AG04450 (cell line): ENCODE data around the gene PGC. TPM values are rescaled to one million over a fixed set of nuclear protein-coding genes. Genes with fewer than 3 reads are reported as not detected.

Source experiments
- CTCF ChIA-PET: fragments of 300-600, 350-600 bp; formaldehyde crosslinking; extraction: SDS; loops from one replicate; lab custom pipeline; 2022; ENCODE audit warnings: antibody characterized with exemption, inconsistent platforms; lab: Charles Lee
- POLR2A ChIA-PET: fragments of 350-600 bp; formaldehyde crosslinking; extraction: SDS; loops from one replicate; lab custom pipeline; 2021; ENCODE audit warnings: antibody characterized with exemption, inconsistent platforms; lab: Yijun Ruan, JAX
- DNase-seq: peaks from one replicate; pipeline ENCODE4 v3.0.0-alpha.2; 2011; ENCODE audit warnings: low read depth, low spot score
- H3K27ac ChIP-seq: one replicate; pipeline ENCODE4 v1.5.1; 2012; ENCODE audit warnings: low read depth, low read length, control low read depth
- H3K27me3 ChIP-seq: one replicate; pipeline ENCODE4 v1.6.0; 2012; ENCODE audit warnings: low read length; ENCODE audit not compliant: control insufficient read depth, insufficient read depth
- H3K4me3 ChIP-seq: 2 replicates; pipeline ENCODE4 v1.5.1; 2011; ENCODE audit warnings: mild to moderate bottlenecking, low read depth, low read length, control low read depth
- H3K9me3 ChIP-seq: 2 replicates; pipeline ENCODE4 v1.5.1; 2012; ENCODE audit warnings: low read length; ENCODE audit not compliant: control insufficient read depth, insufficient read depth
- polyA plus RNA-seq: library from polyadenylated mRNA; depleted of rRNA; stranded (reverse); fragments of >200 nt; gene quantifications from 2 replicates; pipeline ENCODE4 v1.2.3, GENCODE V29; 2011
- TF ChIP-seq, protein P1 (sequence below): IDR thresholded peaks from 2 replicates; pipeline ENCODE4 v1.5.1; 2011; ENCODE audit warnings: low read depth, low read length, control low read depth, inconsistent platforms

The PGC gene
- polyA plus RNA-seq, 1 experiment = not detected

DNA sequence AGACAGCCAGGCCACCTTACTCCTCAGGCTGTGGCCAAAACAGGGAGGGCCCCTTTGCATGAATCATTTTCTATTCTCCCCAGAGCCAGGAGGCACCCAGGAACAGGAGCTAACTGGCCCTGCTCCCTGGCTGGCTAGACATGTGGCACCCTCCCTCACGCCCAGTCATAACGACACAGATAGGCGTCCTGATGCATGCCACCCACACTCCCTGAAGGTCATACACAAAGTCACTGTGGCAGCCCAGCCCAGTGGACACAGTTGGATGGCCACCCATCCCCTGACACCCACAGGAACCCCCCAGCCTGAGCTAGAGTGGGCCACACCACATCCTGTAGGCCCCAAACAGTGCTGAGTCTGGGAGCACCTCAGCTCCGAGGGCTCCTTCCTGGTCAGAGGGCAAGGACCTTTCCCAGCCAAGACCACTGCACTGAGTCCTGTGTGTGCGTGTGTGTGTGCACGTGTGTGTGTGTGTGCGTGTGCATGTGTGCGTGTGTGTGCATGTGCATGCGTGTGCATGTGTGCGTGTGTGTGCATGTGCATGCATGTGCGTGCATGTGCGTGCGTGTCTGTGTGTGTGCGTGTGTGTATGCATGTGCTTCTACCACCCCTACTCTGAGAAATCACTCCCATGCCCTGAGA is 33.4 kb downstream of the PGC start:
- Histone ChIP-seq H3K4me3 (no peak overlapping the region), H3K27me3 (no peaks in the 10 kb centered on the region), H3K27ac (no peak overlapping the region), H3K9me3 (no peaks in the 10 kb centered on the region; the same call in 1 of the 2 replicates)
- TF ChIP-seq, protein P1, sequence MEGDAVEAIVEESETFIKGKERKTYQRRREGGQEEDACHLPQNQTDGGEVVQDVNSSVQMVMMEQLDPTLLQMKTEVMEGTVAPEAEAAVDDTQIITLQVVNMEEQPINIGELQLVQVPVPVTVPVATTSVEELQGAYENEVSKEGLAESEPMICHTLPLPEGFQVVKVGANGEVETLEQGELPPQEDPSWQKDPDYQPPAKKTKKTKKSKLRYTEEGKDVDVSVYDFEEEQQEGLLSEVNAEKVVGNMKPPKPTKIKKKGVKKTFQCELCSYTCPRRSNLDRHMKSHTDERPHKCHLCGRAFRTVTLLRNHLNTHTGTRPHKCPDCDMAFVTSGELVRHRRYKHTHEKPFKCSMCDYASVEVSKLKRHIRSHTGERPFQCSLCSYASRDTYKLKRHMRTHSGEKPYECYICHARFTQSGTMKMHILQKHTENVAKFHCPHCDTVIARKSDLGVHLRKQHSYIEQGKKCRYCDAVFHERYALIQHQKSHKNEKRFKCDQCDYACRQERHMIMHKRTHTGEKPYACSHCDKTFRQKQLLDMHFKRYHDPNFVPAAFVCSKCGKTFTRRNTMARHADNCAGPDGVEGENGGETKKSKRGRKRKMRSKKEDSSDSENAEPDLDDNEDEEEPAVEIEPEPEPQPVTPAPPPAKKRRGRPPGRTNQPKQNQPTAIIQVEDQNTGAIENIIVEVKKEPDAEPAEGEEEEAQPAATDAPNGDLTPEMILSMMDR = no peak
- DNase-seq = no peak
- ChIA-PET POLR2A (interaction anchor here (0.6 to 1.4 kb wide), 3 partner anchors 10 to 83 kb away, joined by 3 read pairs; no protein-coding TSS in a partner anchor), CTCF (no interaction called here)

DNA sequence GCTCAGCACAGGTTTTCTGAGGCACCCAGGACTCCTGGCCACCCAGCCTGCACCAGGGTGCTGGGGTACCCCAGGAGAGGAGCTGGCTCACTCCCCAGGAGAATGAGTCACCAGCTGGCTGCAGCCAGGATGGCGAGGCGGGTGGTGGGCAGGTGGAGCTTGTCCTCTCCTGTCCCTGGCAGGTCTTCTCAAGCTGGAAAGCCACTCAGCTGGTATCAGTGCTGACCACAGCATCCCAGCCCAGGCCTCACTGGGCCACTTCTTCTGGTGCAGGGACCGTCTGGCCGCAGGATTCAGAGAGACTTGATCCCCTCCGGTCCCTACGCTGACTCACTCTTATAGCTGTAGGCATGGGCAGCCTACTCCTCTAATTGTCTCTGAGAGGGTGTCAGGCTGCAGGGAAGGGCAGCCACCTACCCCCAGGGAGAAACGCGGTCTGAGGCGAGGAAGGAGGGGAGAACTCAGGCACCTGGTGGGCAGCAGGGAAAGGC is 34.0 kb downstream of the PGC start:
- DNase-seq = no peak
- no peak overlapping the region for H3K4me3 ChIP-seq
- POLR2A ChIA-PET = interaction anchor here (0.6 to 1.4 kb wide), 3 partner anchors 9 to 244 kb away, joined by 3 read pairs; no protein-coding TSS in a partner anchor
- TF ChIP-seq, protein P1 = no peak
- no peaks in the 10 kb centered on the region for H3K27me3 ChIP-seq
- no peak overlapping the region for H3K27ac ChIP-seq
- CTCF ChIA-PET = no interaction called here
- H3K9me3 ChIP-seq = no peaks in the 10 kb centered on the region; the same call in 1 of the 2 replicates

DNA sequence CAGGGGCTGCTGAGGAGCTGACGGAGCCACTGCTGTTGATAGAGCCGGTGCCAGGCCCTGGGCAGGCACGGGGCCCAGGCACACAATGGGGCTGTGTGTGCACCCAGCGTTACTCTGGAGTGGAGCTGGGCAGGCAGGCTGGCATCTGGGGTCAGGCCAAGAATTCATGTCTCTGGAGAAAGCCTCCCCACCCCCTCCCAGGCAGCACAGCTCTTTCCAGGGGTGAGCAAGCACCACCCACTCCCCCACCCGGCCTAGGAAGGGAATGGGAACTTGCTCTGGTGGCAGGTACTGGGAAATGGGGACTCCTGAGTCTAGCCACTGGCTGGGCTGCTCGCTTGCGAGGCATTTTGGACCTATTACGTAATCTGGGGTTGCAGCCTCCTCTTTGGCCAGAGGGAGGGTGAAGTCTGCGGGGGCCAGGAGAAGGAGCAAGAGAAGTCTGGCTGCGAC is 34.5 kb downstream of the PGC start:
- ChIA-PET POLR2A (interaction anchor here (0.6 to 1.4 kb wide), 3 partner anchors 9 to 243 kb away, joined by 3 read pairs; no protein-coding TSS in a partner anchor), CTCF (no interaction called here)
- Histone ChIP-seq H3K4me3 (no peak overlapping the region), H3K27ac (no peak overlapping the region), H3K9me3 (no peaks in the 10 kb centered on the region; the same call in 1 of the 2 replicates), H3K27me3 (no peaks in the 10 kb centered on the region)
- DNase-seq = no peak
- TF ChIP-seq, protein P1 = no peak

DNA sequence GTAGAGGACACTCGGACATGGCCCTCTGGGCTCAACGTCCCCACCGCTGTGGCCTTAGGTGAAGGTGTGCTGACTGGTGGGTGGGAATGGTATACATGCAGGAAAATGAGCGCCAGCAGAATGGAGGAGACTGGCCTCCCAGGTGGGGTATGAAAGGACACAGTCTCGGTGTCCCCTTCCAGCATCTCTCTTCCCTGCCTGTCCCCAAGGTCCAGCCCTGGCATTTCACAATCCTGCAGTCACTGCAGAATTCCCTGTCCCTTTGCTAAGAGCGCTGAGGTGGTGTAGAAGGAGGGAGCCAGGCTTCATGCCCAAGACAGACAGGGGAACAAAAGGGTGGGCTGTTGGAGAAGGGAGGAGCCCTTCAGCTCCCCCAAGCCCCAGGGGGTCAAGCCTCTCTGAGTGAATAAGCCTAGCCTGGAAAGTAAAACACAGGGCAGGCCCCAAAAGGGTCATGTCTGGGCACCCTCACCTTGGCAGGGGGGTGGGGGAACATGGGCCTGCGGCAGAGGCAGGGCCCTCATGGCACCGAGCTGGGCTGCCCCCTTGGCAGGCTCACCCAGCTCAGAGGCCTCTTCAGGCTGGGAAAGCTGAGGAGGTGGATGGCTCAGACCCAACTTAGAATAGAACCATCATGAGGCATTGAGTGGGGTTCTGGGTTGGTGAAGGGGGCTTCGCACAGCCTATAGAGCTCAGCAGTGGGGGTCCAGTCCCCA is 35.7 kb downstream of the PGC start:
- CTCF ChIA-PET = interaction anchor here (1.1 kb wide), 1 partner anchor 343 kb away, joined by 4 read pairs; no protein-coding TSS in a partner anchor
- no peaks in the 10 kb centered on the region; the same call in 1 of the 2 replicates for H3K9me3 ChIP-seq
- no peak for DNase-seq
- H3K27me3 ChIP-seq = no peaks in the 10 kb centered on the region
- TF ChIP-seq, protein P1 = no peak
- no peak overlapping the region for H3K4me3 ChIP-seq
- POLR2A ChIA-PET = no interaction called here
- H3K27ac ChIP-seq = no peak overlapping the region
